ENCODE data around the gene MRPL20. TPM values are rescaled to one million over a fixed set of nuclear protein-coding genes. Genes with fewer than 3 reads are reported as not detected.
"Not testable (repeated sequence)": the region's sequence is repeated elsewhere in the genome, so short reads cannot be mapped to it uniquely, and the experiment has no call there.

Gene MRPL20
- total RNA-seq, 1 experiment from 2014 or later: 60.9 TPM

- in situ Hi-C loops (cut with HindIII; ENCODE audit: low sequenced_read_pairs): loop anchor here (10.0 kb wide), 1 partner anchor 55 kb away; the partner anchor contains the start of gene AURKAIP1
- DNase-seq (ENCODE audit: low spot score): no peak
Observed at GRCh38 chr1:1429671-1430073, 22.6 kb upstream of the MRPL20 start.

- in situ Hi-C loops (cut with HindIII; ENCODE audit: low sequenced_read_pairs); DNase-seq (ENCODE audit: low spot score): not testable (repeated sequence)
Observed at GRCh38 chr1:1428967-1429366, 21.9 kb upstream of the MRPL20 start.

- in situ Hi-C loops (cut with HindIII; ENCODE audit: low sequenced_read_pairs): no loop called here
- DNase-seq (ENCODE audit: low spot score): no peak
Observed at GRCh38 chr1:1428174-1428573, 21.1 kb upstream of the MRPL20 start.

GRCh38 chr1:1427820-1428148, 20.7 kb upstream of the MRPL20 start:
- no peak for DNase-seq (ENCODE audit: low spot score)
- in situ Hi-C loops (cut with HindIII; ENCODE audit: low sequenced_read_pairs): no loop called here

- in situ Hi-C loops (cut with HindIII; ENCODE audit: low sequenced_read_pairs): no loop called here
- DNase-seq (ENCODE audit: low spot score): no peak
Observed at GRCh38 chr1:1427106-1427819, 20.2 kb upstream of the MRPL20 start.

- DNase-seq (ENCODE audit: low spot score): no peak
Observed at GRCh38 chr1:1426496-1427105, 19.5 kb upstream of the MRPL20 start.

GRCh38 chr1:1425753-1426495, 18.8 kb upstream of the MRPL20 start:
- in situ Hi-C loops (cut with HindIII; ENCODE audit: low sequenced_read_pairs): no loop called here
- no peak for DNase-seq (ENCODE audit: low spot score)

More at GRCh38 chr1:1426496-1427105, 19.5 kb upstream of the MRPL20 start:
- in situ Hi-C loops (cut with HindIII; ENCODE audit: low sequenced_read_pairs): no loop called here

GRCh38 chr1:1425426-1425752, 18.3 kb upstream of the MRPL20 start:
- in situ Hi-C loops (cut with HindIII; ENCODE audit: low sequenced_read_pairs): no loop called here
- DNase-seq (ENCODE audit: low spot score): no peak

GRCh38 chr1:1424707-1425106, 17.6 kb upstream of the MRPL20 start:
- in situ Hi-C loops (cut with HindIII; ENCODE audit: low sequenced_read_pairs): no loop called here
- no peak for DNase-seq (ENCODE audit: low spot score)

- no peak for DNase-seq (ENCODE audit: low spot score)
- in situ Hi-C loops (cut with HindIII; ENCODE audit: low sequenced_read_pairs): no loop called here
Observed at GRCh38 chr1:1423245-1423597, 16.1 kb upstream of the MRPL20 start.

- DNase-seq (ENCODE audit: low spot score): no peak
- in situ Hi-C loops (cut with HindIII; ENCODE audit: low sequenced_read_pairs): no loop called here
Observed at GRCh38 chr1:1422465-1423244, 15.6 kb upstream of the MRPL20 start.

- in situ Hi-C loops (cut with HindIII; ENCODE audit: low sequenced_read_pairs): no loop called here
- DNase-seq (ENCODE audit: low spot score): no peak
Observed at GRCh38 chr1:1421907-1422464, 14.9 kb upstream of the MRPL20 start.

GRCh38 chr1:1421147-1421906, 14.2 kb upstream of the MRPL20 start, which contains the start of gene ANKRD65:
Gene ANKRD65 (minus strand): TSS chr1:1421276. CDS start chr1:1421005, 271 bp downstream.
- no peak for DNase-seq (ENCODE audit: low spot score)
- in situ Hi-C loops (cut with HindIII; ENCODE audit: low sequenced_read_pairs): no loop called here

- DNase-seq (ENCODE audit: low spot score): no peak
Observed at GRCh38 chr1:1420654-1421141, 13.6 kb upstream of the MRPL20 start.

GRCh38 chr1:1419813-1420653, 12.9 kb upstream of the MRPL20 start:
- DNase-seq (ENCODE audit: low spot score): no peak
- in situ Hi-C loops (cut with HindIII; ENCODE audit: low sequenced_read_pairs): no loop called here

More at GRCh38 chr1:1420654-1421141, 13.6 kb upstream of the MRPL20 start:
- in situ Hi-C loops (cut with HindIII; ENCODE audit: low sequenced_read_pairs): no loop called here

- DNase-seq (ENCODE audit: low spot score): no peak
- in situ Hi-C loops (cut with HindIII; ENCODE audit: low sequenced_read_pairs): no loop called here
Observed at GRCh38 chr1:1419363-1419812, 12.3 kb upstream of the MRPL20 start.

GRCh38 chr1:1418464-1419362, 11.6 kb upstream of the MRPL20 start:
- in situ Hi-C loops (cut with HindIII; ENCODE audit: low sequenced_read_pairs): no loop called here
- no peak for DNase-seq (ENCODE audit: low spot score)
